ENCODE data around the gene OPCML.

The OPCML gene

GRCh38 chr11:132839236-132839945 lies 692.9 kb downstream of the OPCML start:
- no peak overlapping the region for H3K4me2 ChIP-seq
- no peaks in the 10 kb centered on the region for H3K4me1 ChIP-seq (ENCODE audit: low read depth, poor library complexity, severe bottlenecking)
- H3K27ac ChIP-seq, result no peak overlapping the region
- no peaks in the 10 kb centered on the region for H3K27me3 ChIP-seq (ENCODE audit: insufficient read depth, low read depth)
- no peak overlapping the region for H3K4me3 ChIP-seq (IDR thresholded peaks at IDR 0.05; ENCODE audit: insufficient read depth, low read depth, low read length)
- no peaks in the 10 kb centered on the region for H4K20me1 ChIP-seq (ENCODE audit: insufficient read depth)
- no peaks in the 10 kb centered on the region for H3K79me2 ChIP-seq (ENCODE audit: insufficient read depth, low read depth)
- H3K36me3 ChIP-seq (ENCODE audit: insufficient read depth), result no peaks in the 10 kb centered on the region
- H3K9ac ChIP-seq, result no peak overlapping the region
- TF ChIP-seq CTCF (conservative IDR thresholded peaks at IDR 0.05; ENCODE audit: low read depth, low read length), result no peak
- H2AFZ ChIP-seq (ENCODE audit: low read depth), result no peak overlapping the region

GRCh38 chr11:132838627-132839026 lies 693.7 kb downstream of the OPCML start:
- Histone ChIP-seq H3K27ac (no peak overlapping the region), H3K9ac (no peak overlapping the region), H3K4me3 (IDR thresholded peaks at IDR 0.05; ENCODE audit: insufficient read depth, low read depth, low read length) (no peak overlapping the region), H2AFZ (ENCODE audit: low read depth) (no peak overlapping the region), H4K20me1 (ENCODE audit: insufficient read depth) (no peaks in the 10 kb centered on the region), H3K36me3 (ENCODE audit: insufficient read depth) (no peaks in the 10 kb centered on the region), H3K27me3 (ENCODE audit: insufficient read depth, low read depth) (no peaks in the 10 kb centered on the region), H3K79me2 (ENCODE audit: insufficient read depth, low read depth) (no peaks in the 10 kb centered on the region), H3K4me1 (ENCODE audit: low read depth, poor library complexity, severe bottlenecking) (no peaks in the 10 kb centered on the region), H3K4me2 (no peak overlapping the region)
- no peak for TF ChIP-seq CTCF (conservative IDR thresholded peaks at IDR 0.05; ENCODE audit: low read depth, low read length)

- Histone ChIP-seq H3K79me2 (ENCODE audit: insufficient read depth, low read depth) (no peaks in the 10 kb centered on the region), H3K4me2 (no peak overlapping the region), H3K36me3 (ENCODE audit: insufficient read depth) (no peaks in the 10 kb centered on the region), H3K27ac (no peak overlapping the region), H2AFZ (ENCODE audit: low read depth) (no peak overlapping the region), H3K4me1 (ENCODE audit: low read depth, poor library complexity, severe bottlenecking) (no peaks in the 10 kb centered on the region), H4K20me1 (ENCODE audit: insufficient read depth) (no peaks in the 10 kb centered on the region), H3K9ac (no peak overlapping the region), H3K27me3 (ENCODE audit: insufficient read depth, low read depth) (no peaks in the 10 kb centered on the region), H3K4me3 (IDR thresholded peaks at IDR 0.05; ENCODE audit: insufficient read depth, low read depth, low read length) (no peak overlapping the region)
- no peak for TF ChIP-seq CTCF (conservative IDR thresholded peaks at IDR 0.05; ENCODE audit: low read depth, low read length)
Measured at GRCh38 chr11:132831272-132831671, 701.0 kb downstream of the OPCML start.

- Histone ChIP-seq H2AFZ (ENCODE audit: low read depth) (no peak overlapping the region), H3K4me1 (ENCODE audit: low read depth, poor library complexity, severe bottlenecking) (no peaks in the 10 kb centered on the region), H3K4me2 (no peak overlapping the region), H3K36me3 (ENCODE audit: insufficient read depth) (no peaks in the 10 kb centered on the region), H3K79me2 (ENCODE audit: insufficient read depth, low read depth) (no peaks in the 10 kb centered on the region), H3K27ac (no peak overlapping the region), H3K27me3 (ENCODE audit: insufficient read depth, low read depth) (no peaks in the 10 kb centered on the region), H3K4me3 (IDR thresholded peaks at IDR 0.05; ENCODE audit: insufficient read depth, low read depth, low read length) (no peak overlapping the region), H4K20me1 (ENCODE audit: insufficient read depth) (no peaks in the 10 kb centered on the region), H3K9ac (no peak overlapping the region)
- TF ChIP-seq CTCF (conservative IDR thresholded peaks at IDR 0.05; ENCODE audit: low read depth, low read length), result no peak
Measured at GRCh38 chr11:132824642-132825041, 707.7 kb downstream of the OPCML start.

Data from KMS-11 (cell line).